GM23338 (cell line): ENCODE results near the gene CNBD2.

Experiments used
- CREB1 ChIP-seq: fragments of 250-450 bp; sonication (Bioruptor Pico); IDR thresholded peaks from 2 replicates; pipeline ENCODE4 v1.5.0; 2020; ENCODE audit warnings: low read depth, mild to moderate bottlenecking, moderate library complexity
- CTCF ChIP-seq, 2 experiments: fragments of 200-600 bp in 1 of 2; sonication (generic) in 1 of 2; conservative IDR thresholded peaks; 2 replicates each; pipeline versions ENCODE4 v1.5.1 to v1.6.1; 2016 to 2017; ENCODE audit warnings: antibody characterized with exemption in 2 of 2, low read depth in 2 of 2, mild to moderate bottlenecking in 2 of 2, moderate library complexity in 1 of 2
- EZH2 ChIP-seq: fragments of 200-600 bp; sonication (generic); IDR thresholded peaks from one replicate; pipeline ENCODE4 v1.8.0; 2017; ENCODE audit warnings: antibody characterized with exemption, mild to moderate bottlenecking, low read depth; ENCODE audit not compliant: unreplicated experiment
- EZH2phosphoT487 ChIP-seq: fragments of 200-600 bp; sonication (generic); IDR thresholded peaks from one replicate; pipeline ENCODE4 v1.8.1; 2018; ENCODE audit warnings: antibody characterized with exemption; ENCODE audit not compliant: unreplicated experiment
- POLR2AphosphoS5 ChIP-seq: IDR thresholded peaks from 2 replicates; pipeline ENCODE4 v1.6.1; 2016; ENCODE audit warnings: antibody characterized with exemption, low read depth
- REST ChIP-seq: IDR thresholded peaks from one replicate; pipeline ENCODE4 v1.6.1; 2018; ENCODE audit warnings: antibody characterized with exemption; ENCODE audit not compliant: unreplicated experiment

- TF ChIP-seq CTCF (conservative IDR thresholded peaks at IDR 0.05; ENCODE audit: low read depth in 2 of 2) (no peak), REST (no peak), CREB1 (CRISPR knock-in tag) (no peak), EZH2 (no peak), POLR2AphosphoS5 (no peak), EZH2phosphoT487 (no peak)
Observed at GRCh38 chr20:35939264-35939663, 29.1 kb upstream of the CNBD2 start.
